ENCODE measurements around the gene SNX14.

Gene SNX14

DNA sequence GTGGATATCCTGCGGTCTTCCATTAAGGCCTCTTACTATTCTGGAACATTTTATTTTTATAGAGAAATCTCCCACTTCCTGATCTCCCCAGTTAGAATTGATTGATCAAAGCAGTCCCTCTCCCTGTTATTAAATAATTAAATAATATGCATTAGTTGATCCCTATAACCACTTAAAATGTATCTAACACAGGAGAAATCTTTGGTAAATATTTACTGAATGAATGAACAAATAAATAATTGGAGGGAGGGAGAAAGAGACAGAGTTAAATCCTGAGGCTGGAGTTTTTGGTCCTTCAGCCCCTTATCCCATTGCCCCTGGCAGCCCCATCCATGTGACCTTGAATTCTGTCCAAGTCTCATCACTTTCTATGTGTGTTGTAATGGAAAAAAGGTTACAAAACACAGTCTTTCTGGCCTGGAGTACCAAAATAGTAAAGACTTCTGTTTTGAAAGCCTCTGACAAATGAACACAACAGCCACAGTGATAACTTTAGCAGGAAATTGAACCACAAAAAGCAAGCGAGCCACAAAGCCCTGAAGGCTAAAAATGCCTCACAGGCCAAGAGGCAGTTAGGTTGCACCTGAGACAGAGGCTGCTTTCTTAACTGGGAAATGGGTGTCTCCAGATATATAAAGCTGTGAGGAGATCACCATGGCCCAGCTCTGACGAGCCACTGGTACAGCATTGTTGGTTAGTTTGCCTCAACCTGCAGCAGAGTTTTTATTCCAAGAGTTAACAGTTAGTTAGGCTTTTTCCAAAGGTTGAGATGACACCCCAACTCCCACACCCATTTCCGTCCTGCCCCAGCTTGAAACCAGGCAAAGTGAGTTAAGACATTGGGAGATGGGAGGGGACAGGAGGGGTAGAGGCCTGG is 132.5 kb downstream of the SNX14 start:
- DNase-seq = peak; percentile 59

- no peak for DNase-seq
Observed at GRCh38 chr6:85460154-85460920, 133.3 kb downstream of the SNX14 start.

DNA sequence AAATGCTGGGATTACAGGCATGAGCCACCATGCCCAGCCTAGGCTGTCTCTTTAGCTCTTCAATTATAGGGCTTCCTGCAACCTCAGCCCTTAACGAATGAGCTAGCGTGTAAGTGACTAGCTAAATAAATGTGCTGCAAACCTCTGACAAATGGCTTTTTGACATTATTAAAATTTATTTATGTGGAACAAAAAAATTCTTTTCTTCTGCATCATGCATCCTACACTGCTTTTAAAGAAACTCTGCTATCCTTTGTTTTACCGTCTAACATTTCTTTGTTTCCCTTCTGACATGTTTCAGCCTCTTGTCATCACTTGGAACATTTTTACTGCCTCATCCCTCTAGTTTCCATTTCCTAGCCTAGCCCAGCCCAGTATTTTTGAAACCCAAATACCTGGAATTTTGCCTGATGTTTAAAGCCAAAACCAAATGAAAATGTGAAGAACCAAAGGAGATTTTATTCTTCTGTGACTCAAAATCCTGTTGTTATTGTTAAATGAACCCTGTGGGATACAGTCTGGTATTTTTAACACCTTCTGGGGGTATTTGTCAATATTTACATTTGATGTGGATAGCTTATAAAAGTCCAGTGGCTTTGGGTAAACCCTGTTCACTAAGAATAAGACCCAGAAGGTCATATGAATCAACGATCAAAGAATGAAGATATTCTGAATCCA is 134.3 kb downstream of the SNX14 start:
- DNase-seq = no peak

DNA sequence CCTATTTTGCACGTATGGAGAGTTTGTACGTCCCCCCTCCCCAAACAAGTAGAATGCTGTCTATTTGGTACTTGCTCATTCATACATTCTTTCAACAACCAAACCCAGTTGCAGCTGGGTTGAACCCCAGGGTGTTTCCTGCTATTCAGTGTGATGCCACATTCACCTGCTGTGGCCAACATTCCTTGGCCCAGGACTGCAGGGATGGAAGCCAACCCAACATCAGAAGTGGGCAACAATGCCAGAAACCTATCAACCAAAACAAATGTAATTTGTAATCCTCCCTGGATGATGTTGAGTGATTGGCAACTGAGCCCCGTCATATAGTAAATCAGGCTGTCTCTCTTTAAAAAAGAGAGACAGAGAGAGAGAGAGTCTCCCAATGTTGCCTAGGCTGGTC is 134.9 kb downstream of the SNX14 start:
- DNase-seq = no peak

GRCh38 chr6:85458184-85458583 is 135.5 kb downstream of the SNX14 start:
- no peak for DNase-seq

DNA sequence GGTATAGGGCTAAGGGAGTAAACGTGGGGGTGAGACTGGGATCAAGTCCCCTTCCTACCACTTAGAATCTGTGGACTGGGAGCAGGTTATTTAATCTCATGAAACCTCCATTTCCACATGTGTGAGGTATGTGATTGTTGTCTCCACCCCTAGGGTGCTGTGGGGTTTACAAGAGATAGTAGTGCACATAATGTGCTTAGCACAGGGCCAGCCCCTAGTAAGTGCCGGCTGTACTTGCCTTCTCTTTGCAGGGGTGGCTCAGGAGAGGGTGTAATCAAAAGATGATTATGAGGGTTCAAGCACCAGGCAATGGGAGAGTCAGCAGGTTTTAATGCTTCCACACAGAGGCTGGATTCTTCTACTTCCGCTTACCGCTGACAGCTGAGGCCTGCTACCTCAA is 136.9 kb downstream of the SNX14 start:
- DNase-seq = no peak

All from activated CD4-positive, alpha-beta T cell treated with anti-CD3 and anti-CD28 coated beads for 48 hours (primary cell).